Body of pancreas (tissue), 4 donors: ENCODE results near the gene RNF169. TPM values are rescaled to one million over a fixed set of nuclear protein-coding genes. Genes with fewer than 3 reads are reported as not detected.

Experiments
- ATAC-seq: fragments of 150-250 bp; one replicate; pipeline ENCODE4 v1.9.1; 2016
- DNase-seq, 4 donors: peaks; one replicate each; pipeline ENCODE4 v3.0.0-alpha.2; 2019
- H3K27ac ChIP-seq, 4 donors: fragments of 200-600 bp; sonication (generic); 1 replicate in 3 of 4; 2 replicates in 1 of 4; pipeline versions ENCODE4 v1.5.1 to v1.6.1; 2016 to 2019; ENCODE audit warnings: mild to moderate bottlenecking in 1 of 4, mixed read lengths in 1 of 4, moderate library complexity in 1 of 4
- H3K27me3 ChIP-seq, 2 donors: fragments of 200-600 bp; sonication (generic); one replicate each; pipeline ENCODE4 v1.6.0; 2016; ENCODE audit warnings: mild to moderate bottlenecking in 1 of 2
- H3K36me3 ChIP-seq, 2 donors: fragments of 200-600 bp; sonication (generic); replicated peaks in 1 of 2; 2 replicates each; pipeline ENCODE4 v1.5.1; 2016; ENCODE audit warnings: low read depth in 2 of 2; ENCODE audit not compliant: insufficient read depth in 1 of 2
- H3K4me1 ChIP-seq: fragments of 200-600 bp; sonication (generic); one replicate; pipeline ENCODE4 v1.6.0; 2016
- H3K4me3 ChIP-seq, 2 donors: fragments of 200-600 bp; sonication (generic); 1 replicate in 1 of 2; 2 replicates in 1 of 2; pipeline ENCODE4 v1.5.1; 2016 to 2019
- H3K9me3 ChIP-seq, 3 donors: fragments of 200-600 bp; sonication (generic); 1 replicate in 2 of 3; 2 replicates in 1 of 3; pipeline ENCODE4 v1.5.1; 2016
- POLR2A ChIP-seq, 3 donors: fragments of 450-650 bp; IDR thresholded peaks; one replicate each; pipeline ENCODE4 v1.6.1; 2016; ENCODE audit warnings: antibody characterized with exemption in 3 of 3, mild to moderate bottlenecking in 2 of 3
- WGBS, 2 donors: methylation state at CpG; one replicate each; pipeline ENCODE4 v1.1.5; 2017; 5-methylcytosine and 5-hydroxymethylcytosine counted together
- intact Hi-C: fragments of 100-400 bp; cut with DNase I; formaldehyde crosslinking; loops from one replicate; pipeline ENCODE4 v1.15.1; 2023
- total RNA-seq, 2 donors: library from RNA; depleted of rRNA; stranded (reverse); fragments of >200 nt; gene quantifications; one replicate each; pipeline ENCODE4 v1.1.0, GENCODE V29; 2016
- TF ChIP-seq, protein P1 (sequence below), 7 experiments: fragments of 450-650 bp in 4 of 7; fragments of 200-600 bp in 3 of 7; sonication (generic) in 3 of 7; IDR thresholded peaks; one replicate each; pipeline ENCODE4 v1.5.1; 2016 to 2019; ENCODE audit warnings: antibody characterized with exemption in 7 of 7

The RNF169 gene
- total RNA-seq, 2 donors from 2014 or later: 10.2 to 15.0 TPM

GRCh38 chr11:74710281-74710938, 38.2 kb upstream of the RNF169 start:
- no peak overlapping the region for H3K4me3 ChIP-seq
- no peaks in the 10 kb centered on the region for H3K27me3 ChIP-seq
- TF ChIP-seq, protein P1, sequence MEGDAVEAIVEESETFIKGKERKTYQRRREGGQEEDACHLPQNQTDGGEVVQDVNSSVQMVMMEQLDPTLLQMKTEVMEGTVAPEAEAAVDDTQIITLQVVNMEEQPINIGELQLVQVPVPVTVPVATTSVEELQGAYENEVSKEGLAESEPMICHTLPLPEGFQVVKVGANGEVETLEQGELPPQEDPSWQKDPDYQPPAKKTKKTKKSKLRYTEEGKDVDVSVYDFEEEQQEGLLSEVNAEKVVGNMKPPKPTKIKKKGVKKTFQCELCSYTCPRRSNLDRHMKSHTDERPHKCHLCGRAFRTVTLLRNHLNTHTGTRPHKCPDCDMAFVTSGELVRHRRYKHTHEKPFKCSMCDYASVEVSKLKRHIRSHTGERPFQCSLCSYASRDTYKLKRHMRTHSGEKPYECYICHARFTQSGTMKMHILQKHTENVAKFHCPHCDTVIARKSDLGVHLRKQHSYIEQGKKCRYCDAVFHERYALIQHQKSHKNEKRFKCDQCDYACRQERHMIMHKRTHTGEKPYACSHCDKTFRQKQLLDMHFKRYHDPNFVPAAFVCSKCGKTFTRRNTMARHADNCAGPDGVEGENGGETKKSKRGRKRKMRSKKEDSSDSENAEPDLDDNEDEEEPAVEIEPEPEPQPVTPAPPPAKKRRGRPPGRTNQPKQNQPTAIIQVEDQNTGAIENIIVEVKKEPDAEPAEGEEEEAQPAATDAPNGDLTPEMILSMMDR (IDR thresholded peaks at IDR 0.05): no peak
- no peak for TF ChIP-seq POLR2A (IDR thresholded peaks at IDR 0.05)
- ATAC-seq (no peak), DNase-seq (no peak)
- 76 to 77% methylated on average over 8 of the region's 8 CpGs for WGBS, 2 donors
- no peaks in the 10 kb centered on the region for H3K9me3 ChIP-seq
- H3K4me1 ChIP-seq: no peaks in the 10 kb centered on the region
- H3K36me3 ChIP-seq: no peaks in the 10 kb centered on the region
- no peak overlapping the region for H3K27ac ChIP-seq
- intact Hi-C loops: no loop called here

- ATAC-seq: no peak
- intact Hi-C loops: no loop called here
- H3K9me3 ChIP-seq: no peaks in the 10 kb centered on the region
- DNase-seq: no peak
- no peaks in the 10 kb centered on the region for H3K4me1 ChIP-seq
- H3K4me3 ChIP-seq: no peak overlapping the region
- no peaks in the 10 kb centered on the region for H3K27me3 ChIP-seq
- WGBS, 2 donors: 77 to 78% methylated on average over 4 of the region's 4 CpGs
- H3K27ac ChIP-seq: no peak overlapping the region
- TF ChIP-seq, protein P1 (IDR thresholded peaks at IDR 0.05): no peak
- TF ChIP-seq POLR2A (IDR thresholded peaks at IDR 0.05): no peak
- no peaks in the 10 kb centered on the region for H3K36me3 ChIP-seq
Measured at GRCh38 chr11:74713686-74714085, 35.0 kb upstream of the RNF169 start.

GRCh38 chr11:74714904-74715303, 33.7 kb upstream of the RNF169 start:
- DNase-seq (no peak), ATAC-seq (no peak)
- no peaks in the 10 kb centered on the region for H3K4me1 ChIP-seq
- intact Hi-C loops: no loop called here
- H3K27me3 ChIP-seq: no peaks in the 10 kb centered on the region
- H3K36me3 ChIP-seq: no peaks in the 10 kb centered on the region
- no peak overlapping the region for H3K27ac ChIP-seq
- no peak overlapping the region for H3K4me3 ChIP-seq
- WGBS, 2 donors: 86 to 88% methylated on average over 7 of the region's 7 CpGs
- TF ChIP-seq, protein P1 (IDR thresholded peaks at IDR 0.05): no peak
- no peaks in the 10 kb centered on the region for H3K9me3 ChIP-seq

GRCh38 chr11:74717221-74717969, 31.3 kb upstream of the RNF169 start:
- intact Hi-C loops: no loop called here
- TF ChIP-seq, protein P1 (IDR thresholded peaks at IDR 0.05): no peak
- no peak for TF ChIP-seq POLR2A (IDR thresholded peaks at IDR 0.05)
- Histone ChIP-seq H3K4me1 (no peaks in the 10 kb centered on the region), H3K9me3 (no peaks in the 10 kb centered on the region), H3K27me3 (no peaks in the 10 kb centered on the region), H3K4me3 (no peak overlapping the region), H3K36me3 (no peaks in the 10 kb centered on the region), H3K27ac (no peak overlapping the region)
- DNase-seq (no peak), ATAC-seq (no peak)
- 68 to 80% methylated on average over 5 of the region's 5 CpGs for WGBS, 2 donors
